HepG2 (cell line): ENCODE measurements around the gene ALDH7A1. TPM values are rescaled to one million over a fixed set of nuclear protein-coding genes. Genes with fewer than 3 reads are reported as not detected.

Experiments used
- ARNT ChIP-seq: fragments of 450-650 bp; IDR thresholded peaks from 2 replicates; pipeline ENCODE4 v1.6.1; 2017
- ETV5 ChIP-seq: IDR thresholded peaks from 2 replicates; pipeline ENCODE4 v1.6.1; 2018; ENCODE audit warnings: missing biosample characterization, missing genetic modification reagents, inconsistent platforms, borderline replicate concordance
- FOSL1 ChIP-seq: sonication (generic); formaldehyde crosslinking; IDR thresholded peaks from 2 replicates; pipeline ENCODE4 v1.9.0; 2021; ENCODE audit warnings: missing genetic modification reagents, borderline replicate concordance
- FOXA1 ChIP-seq, 2 experiments: fragments of 450-650 bp in 1 of 2; sonication (generic) in 1 of 2; formaldehyde crosslinking in 1 of 2; IDR thresholded peaks; 2 replicates each; pipeline versions ENCODE4 v1.4.0 to v1.6.1; 2016 to 2020; ENCODE audit warnings: missing genetic modification reagents in 1 of 2
- FOXP1 ChIP-seq, 2 experiments: fragments of 450-650 bp in 1 of 2; IDR thresholded peaks; 2 replicates each; pipeline ENCODE4 v1.6.1; 2017 to 2018; ENCODE audit warnings: antibody characterized with exemption in 1 of 2
- HMG20A ChIP-seq: IDR thresholded peaks from 2 replicates; pipeline ENCODE4 v1.6.1; 2016; ENCODE audit warnings: borderline replicate concordance
- HNRNPH1 ChIP-seq: fragments of 200-400 bp; formaldehyde crosslinking; optimal IDR thresholded peaks from 2 replicates; pipeline ENCODE3; 2017; ENCODE audit warnings: mild to moderate bottlenecking, low read depth, low read length
- HOXA5 ChIP-seq: sonication (generic); formaldehyde crosslinking; IDR thresholded peaks from 2 replicates; pipeline ENCODE4 v1.4.0; 2020; ENCODE audit warnings: missing genetic modification reagents
- IRX3 ChIP-seq: sonication (generic); formaldehyde crosslinking; IDR thresholded peaks from 2 replicates; pipeline ENCODE4 v1.8.1; 2023; ENCODE audit warnings: mild to moderate bottlenecking, low read depth, missing genetic modification reagents, borderline replicate concordance
- JUND ChIP-seq: sonication (generic); formaldehyde crosslinking; IDR thresholded peaks from 2 replicates; pipeline ENCODE4 v1.8.0; 2022; ENCODE audit warnings: mild to moderate bottlenecking, missing genetic modification reagents
- MXD4 ChIP-seq: IDR thresholded peaks from 2 replicates; pipeline ENCODE4 v1.6.1; 2016; ENCODE audit warnings: mild to moderate bottlenecking, missing biosample characterization, missing genetic modification reagents
- MYC ChIP-seq: sonication (generic); formaldehyde crosslinking; IDR thresholded peaks from 2 replicates; pipeline ENCODE4 v1.9.0; 2021; ENCODE audit warnings: missing genetic modification reagents, borderline replicate concordance
- NKX3-1 ChIP-seq: sonication (generic); formaldehyde crosslinking; IDR thresholded peaks from 2 replicates; pipeline ENCODE4 v1.5.0; 2020; ENCODE audit warnings: missing genetic modification reagents
- PHF5A ChIP-seq: IDR thresholded peaks from one replicate; pipeline ENCODE4 v1.6.1; 2018; ENCODE audit warnings: low read depth, missing genetic modification reagents; ENCODE audit not compliant: unreplicated experiment
- PITX1 ChIP-seq: sonication (generic); formaldehyde crosslinking; IDR thresholded peaks from 2 replicates; pipeline ENCODE4 v1.5.1; 2020; ENCODE audit warnings: mild to moderate bottlenecking, missing genetic modification reagents
- RBAK ChIP-seq: sonication (generic); formaldehyde crosslinking; IDR thresholded peaks from 2 replicates; pipeline ENCODE4 v1.5.1; 2020; ENCODE audit warnings: mild to moderate bottlenecking, missing genetic modification reagents
- RBM39 ChIP-seq: fragments of 200-400 bp; formaldehyde crosslinking; IDR thresholded peaks from one replicate; pipeline ENCODE4 v1.6.1; 2018; ENCODE audit warnings: antibody characterized with exemption, mild to moderate bottlenecking, low read depth, low read length; ENCODE audit not compliant: poor library complexity, severe bottlenecking
- SAP130 ChIP-seq: IDR thresholded peaks from 2 replicates; pipeline ENCODE4 v1.6.1; 2016; ENCODE audit warnings: low read depth
- SOX13 ChIP-seq, 3 experiments: fragments of 450-650 bp in 1 of 3; sonication (generic) in 1 of 3; formaldehyde crosslinking in 1 of 3; IDR thresholded peaks in 2 of 3; conservative IDR thresholded peaks in 1 of 3; 2 replicates each; pipeline versions ENCODE4 v1.5.0 to v1.6.1; 2016 to 2020; ENCODE audit warnings: antibody characterized with exemption in 1 of 3, mild to moderate bottlenecking in 1 of 3, missing compliant biosample characterization in 1 of 3, missing genetic modification reagents in 1 of 3, moderate library complexity in 1 of 3
- SP4 ChIP-seq: sonication (generic); formaldehyde crosslinking; IDR thresholded peaks from 2 replicates; pipeline ENCODE4 v1.8.1; 2023; ENCODE audit warnings: mild to moderate bottlenecking, missing genetic modification reagents
- STAG1 ChIP-seq: sonication (generic); formaldehyde crosslinking; IDR thresholded peaks from 2 replicates; pipeline ENCODE4 v1.4.0; 2020; ENCODE audit warnings: missing genetic modification reagents
- ZBTB42 ChIP-seq: sonication (generic); formaldehyde crosslinking; IDR thresholded peaks from 2 replicates; pipeline ENCODE4 v1.5.0; 2020; ENCODE audit warnings: mild to moderate bottlenecking, missing genetic modification reagents
- ZFP1 ChIP-seq: IDR thresholded peaks from 2 replicates; pipeline ENCODE4 v1.6.1; 2016
- ZNF180 ChIP-seq: sonication (generic); formaldehyde crosslinking; IDR thresholded peaks from 2 replicates; pipeline ENCODE4 v1.4.0; 2020; ENCODE audit warnings: low read depth, missing genetic modification reagents, borderline replicate concordance
- ZNF24 ChIP-seq: fragments of 450-650 bp; IDR thresholded peaks from 2 replicates; pipeline ENCODE4 v1.6.1; 2017; ENCODE audit warnings: antibody characterized with exemption, mild to moderate bottlenecking
- ZNF333 ChIP-seq: sonication (generic); formaldehyde crosslinking; IDR thresholded peaks from 2 replicates; pipeline ENCODE4 v1.4.0; 2020; ENCODE audit warnings: mild to moderate bottlenecking, missing genetic modification reagents, borderline replicate concordance
- ZNF652 ChIP-seq: IDR thresholded peaks from 2 replicates; pipeline ENCODE4 v1.6.1; 2016; ENCODE audit warnings: low read depth, borderline replicate concordance
- ZNF670 ChIP-seq: sonication (generic); formaldehyde crosslinking; IDR thresholded peaks from 2 replicates; pipeline ENCODE4 v1.8.0; 2022; ENCODE audit warnings: mild to moderate bottlenecking, missing genetic modification reagents, borderline replicate concordance
- ZNF672 ChIP-seq: sonication (generic); formaldehyde crosslinking; IDR thresholded peaks from 2 replicates; pipeline ENCODE4 v1.8.1; 2022; ENCODE audit warnings: missing genetic modification reagents
- ZNF709 ChIP-seq: sonication (generic); formaldehyde crosslinking; IDR thresholded peaks from 2 replicates; pipeline ENCODE4 v1.5.0; 2020; ENCODE audit warnings: mild to moderate bottlenecking, missing genetic modification reagents
- polyA plus RNA-seq, 8 experiments: library from polyadenylated mRNA; depleted of rRNA in 3 of 8; stranded (reverse) in 7 of 8; unstranded in 1 of 8; fragments of >200 nt; fragmentation: Illumina TruSeq in 4 of 8; extraction: Trizol in 4 of 8; gene quantifications; 2 replicates each; pipeline versions ENCODE4 v1.2.1 to v1.2.3, GENCODE V29; 2011 to 2016; ENCODE audit warnings: low read depth in 4 of 8, missing spikeins in 1 of 8, mixed read lengths in 1 of 8; ENCODE audit not compliant: insufficient read depth in 1 of 8
- total RNA-seq, 5 experiments: library from RNA; depleted of rRNA; stranded (reverse); fragments of >200 nt; fragmentation: Illumina TruSeq; extraction: Trizol; gene quantifications; 2 replicates each; pipeline ENCODE4 v1.2.3, GENCODE V29; 2016; ENCODE audit warnings: low read depth in 1 of 5
- TF ChIP-seq, protein P1 (sequence below): sonication (generic); formaldehyde crosslinking; IDR thresholded peaks from 2 replicates; pipeline ENCODE4 v1.4.0; 2020; ENCODE audit warnings: missing genetic modification reagents

ALDH7A1 gene
- total and polyA plus RNA-seq, 2 of the 13 experiments (the other 11 are each of a cell fraction or from before 2014, with no cell fraction given) = 69.0 to 100 TPM

- TF ChIP-seq, protein P1, sequence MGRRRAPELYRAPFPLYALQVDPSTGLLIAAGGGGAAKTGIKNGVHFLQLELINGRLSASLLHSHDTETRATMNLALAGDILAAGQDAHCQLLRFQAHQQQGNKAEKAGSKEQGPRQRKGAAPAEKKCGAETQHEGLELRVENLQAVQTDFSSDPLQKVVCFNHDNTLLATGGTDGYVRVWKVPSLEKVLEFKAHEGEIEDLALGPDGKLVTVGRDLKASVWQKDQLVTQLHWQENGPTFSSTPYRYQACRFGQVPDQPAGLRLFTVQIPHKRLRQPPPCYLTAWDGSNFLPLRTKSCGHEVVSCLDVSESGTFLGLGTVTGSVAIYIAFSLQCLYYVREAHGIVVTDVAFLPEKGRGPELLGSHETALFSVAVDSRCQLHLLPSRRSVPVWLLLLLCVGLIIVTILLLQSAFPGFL (CRISPR knock-in tag) = no peak
- peak; percentile 78; the same call in 1 of the 2 replicates for TF ChIP-seq ZNF24
- no peak for TF ChIP-seq HNRNPH1
- no peak for TF ChIP-seq RBAK (CRISPR knock-in tag)
- peak; percentile 55; the same call in 1 of the 2 replicates for TF ChIP-seq JUND
- TF ChIP-seq ETV5 = peak; percentile 48; the same call in 1 of the 2 replicates
- peak; percentile 68; the same call in 1 of the 2 replicates for TF ChIP-seq FOSL1
- no peak for TF ChIP-seq FOXP1 (IDR thresholded peaks at IDR 0.05)
- peak; percentile 32; the same call in 1 of the 2 replicates for TF ChIP-seq FOXP1 (CRISPR knock-in tag; IDR thresholded peaks at IDR 0.05)
- TF ChIP-seq IRX3 (CRISPR knock-in tag) = no peak
- no peak for TF ChIP-seq ZBTB42 (CRISPR knock-in tag)
- TF ChIP-seq ZNF333 (CRISPR knock-in tag) = no peak
- no peak for TF ChIP-seq SP4 (CRISPR knock-in tag)
- TF ChIP-seq SOX13 (IDR thresholded peaks at IDR 0.05) = no peak
- peak in 1 of 2 experiments; percentile 68; a peak in 2 of 4 replicates for TF ChIP-seq SOX13 (CRISPR knock-in tag; conservative IDR thresholded peaks at IDR 0.05 in 1 of 2, IDR thresholded peaks at IDR 0.05 in 1 of 2)
- TF ChIP-seq RBM39 = no peak
- TF ChIP-seq HMG20A (CRISPR knock-in tag) = peak; percentile 55; the same call in 1 of the 2 replicates
- TF ChIP-seq FOXA1 (IDR thresholded peaks at IDR 0.05) = no peak
- TF ChIP-seq FOXA1 (CRISPR knock-in tag; IDR thresholded peaks at IDR 0.05) = no peak
- TF ChIP-seq MXD4 (CRISPR knock-in tag) = no peak
- TF ChIP-seq HOXA5 (CRISPR knock-in tag) = no peak
- no peak for TF ChIP-seq ZNF180 (CRISPR knock-in tag)
- TF ChIP-seq ZNF652 (CRISPR knock-in tag) = no peak
- TF ChIP-seq ZNF672 (CRISPR knock-in tag) = no peak
- TF ChIP-seq MYC (CRISPR knock-in tag) = no peak
- no peak for TF ChIP-seq ZNF670
- TF ChIP-seq PHF5A (CRISPR knock-in tag) = no peak
- no peak for TF ChIP-seq ZNF709 (CRISPR knock-in tag)
- TF ChIP-seq NKX3-1 = no peak
- TF ChIP-seq SAP130 (CRISPR knock-in tag) = peak; percentile 57; the same call in 1 of the 2 replicates
- TF ChIP-seq PITX1 = no peak
- TF ChIP-seq ZFP1 = no peak
- TF ChIP-seq ARNT = no peak
- no peak for TF ChIP-seq STAG1 (CRISPR knock-in tag)
These were observed 2.1 kb upstream of the ALDH7A1 start (continued) for GRCh38 chr5:126597156-126597555.
